ENCODE data around the gene MLPH.

Gene MLPH

GRCh38 chr2:237598468-237599208 lies 111.6 kb downstream of the MLPH start:
- ATAC-seq (replicated peaks) (no peak), DNase-seq (no peak)
- no peaks in the 10 kb centered on the region for H3K27me3 Mint-ChIP-seq
- no peaks in the 10 kb centered on the region for H3K9me3 Mint-ChIP-seq
- H3K27ac Mint-ChIP-seq = peak overlapping the region; percentile 49 to 88
- H3K36me3 Mint-ChIP-seq (ENCODE audit: insufficient read depth) = peaks cover 7% of the 10 kb centered on the region
- H3K4me1 Mint-ChIP-seq (ENCODE audit: low read depth in 2 of 2) = peaks cover 11 to 18% of the 10 kb centered on the region in 2 donors
- H3K4me3 Mint-ChIP-seq = no peak overlapping the region

- peak overlapping the region; percentile 78 to 88 for H3K27ac Mint-ChIP-seq
- no peaks in the 10 kb centered on the region for H3K27me3 Mint-ChIP-seq
- H3K4me1 Mint-ChIP-seq (ENCODE audit: low read depth in 2 of 2) = peaks cover 16 to 22% of the 10 kb centered on the region in 2 donors
- no peaks in the 10 kb centered on the region for H3K9me3 Mint-ChIP-seq
- ATAC-seq (replicated peaks) = no peak
- H3K4me3 Mint-ChIP-seq = no peak overlapping the region
- no peak for DNase-seq
- peaks cover 10% of the 10 kb centered on the region for H3K36me3 Mint-ChIP-seq (ENCODE audit: insufficient read depth)
Observed at GRCh38 chr2:237599465-237600110, 112.5 kb downstream of the MLPH start.

GRCh38 chr2:237600205-237600846 lies 113.3 kb downstream of the MLPH start:
- DNase-seq = no peak
- Mint-ChIP-seq H3K27me3 (no peaks in the 10 kb centered on the region), H3K4me3 (no peak overlapping the region), H3K9me3 (no peaks in the 10 kb centered on the region), H3K27ac (peak overlapping the region; percentile 78), H3K36me3 (ENCODE audit: insufficient read depth) (peaks cover 10% of the 10 kb centered on the region), H3K4me1 (ENCODE audit: low read depth in 2 of 2) (peaks cover 16 to 22% of the 10 kb centered on the region in 2 donors)
- no peak for ATAC-seq (replicated peaks)

GRCh38 chr2:237601453-237602116 lies 114.5 kb downstream of the MLPH start:
- Mint-ChIP-seq H3K4me1 (ENCODE audit: low read depth in 2 of 2) (peaks cover 16 to 22% of the 10 kb centered on the region in 2 donors), H3K4me3 (no peak overlapping the region), H3K27ac (peak overlapping the region; percentile 78), H3K9me3 (no peaks in the 10 kb centered on the region), H3K27me3 (no peaks in the 10 kb centered on the region), H3K36me3 (ENCODE audit: insufficient read depth) (peaks cover 10% of the 10 kb centered on the region)
- DNase-seq (no peak), ATAC-seq (replicated peaks) (no peak)

- Mint-ChIP-seq H3K27me3 (peaks cover 0 to 2% of the 10 kb centered on the region in 2 donors), H3K27ac (no peak overlapping the region), H3K4me3 (no peak overlapping the region), H3K4me1 (ENCODE audit: low read depth in 2 of 2) (peaks cover 16 to 22% of the 10 kb centered on the region in 2 donors), H3K36me3 (ENCODE audit: insufficient read depth) (peaks cover 10% of the 10 kb centered on the region), H3K9me3 (no peaks in the 10 kb centered on the region)
- no peak for ATAC-seq (replicated peaks)
- no peak for DNase-seq
Observed at GRCh38 chr2:237602409-237602808, 115.4 kb downstream of the MLPH start.

- H3K36me3 Mint-ChIP-seq (ENCODE audit: insufficient read depth) = peaks cover 10% of the 10 kb centered on the region
- ATAC-seq (replicated peaks) (no peak), DNase-seq (no peak)
- peak overlapping the region; percentile 90 to 96 for H3K27ac Mint-ChIP-seq
- H3K9me3 Mint-ChIP-seq = no peaks in the 10 kb centered on the region
- peaks cover 7 to 9% of the 10 kb centered on the region in 2 donors for H3K27me3 Mint-ChIP-seq
- peak overlapping the region; percentile 75 to 76 for H3K4me3 Mint-ChIP-seq
- H3K4me1 Mint-ChIP-seq (ENCODE audit: low read depth in 2 of 2) = peaks cover 15 to 19% of the 10 kb centered on the region in 2 donors
Observed at GRCh38 chr2:237603049-237603717, 116.1 kb downstream of the MLPH start.

- peaks cover 13 to 14% of the 10 kb centered on the region in 2 donors for H3K27me3 Mint-ChIP-seq
- peaks cover 10% of the 10 kb centered on the region for H3K36me3 Mint-ChIP-seq (ENCODE audit: insufficient read depth)
- peaks cover 11 to 15% of the 10 kb centered on the region in 2 donors for H3K4me1 Mint-ChIP-seq (ENCODE audit: low read depth in 2 of 2)
- peak overlapping the region; percentile 90 to 96 for H3K27ac Mint-ChIP-seq
- peak; percentile 36 to 54 (median 45) for DNase-seq
- peak overlapping the region; percentile 75 to 76 for H3K4me3 Mint-ChIP-seq
- no peaks in the 10 kb centered on the region for H3K9me3 Mint-ChIP-seq
- peak; percentile 100 for ATAC-seq (replicated peaks)
Observed at GRCh38 chr2:237603718-237604362, 116.8 kb downstream of the MLPH start.

GRCh38 chr2:237604391-237604790 lies 117.3 kb downstream of the MLPH start:
- H3K27ac Mint-ChIP-seq = peak overlapping the region; percentile 90 to 96
- DNase-seq (no peak), ATAC-seq (replicated peaks) (no peak)
- peaks cover 19% of the 10 kb centered on the region in 2 donors for H3K27me3 Mint-ChIP-seq
- peaks cover 10% of the 10 kb centered on the region for H3K36me3 Mint-ChIP-seq (ENCODE audit: insufficient read depth)
- H3K4me1 Mint-ChIP-seq (ENCODE audit: low read depth in 2 of 2) = peaks cover 11 to 15% of the 10 kb centered on the region in 2 donors
- no peaks in the 10 kb centered on the region for H3K9me3 Mint-ChIP-seq
- H3K4me3 Mint-ChIP-seq = peak overlapping the region in 1 of 2 donors; percentile 75

Measured in effector memory CD8-positive, alpha-beta T cell (primary cell).